ENCODE measurements around the gene IL9.

Gene IL9

GRCh38 chr5:135869935-135870334 is 25.7 kb downstream of the IL9 start:
- H3K4me3 ChIP-seq (ENCODE audit: insufficient read length, low read depth) = no peak overlapping the region
- TF ChIP-seq SUZ12 (IDR thresholded peaks at IDR 0.05; ENCODE audit: extremely low read depth, insufficient read depth, insufficient read length) = no peak
- TF ChIP-seq ZNF274 (IDR thresholded peaks at IDR 0.05; ENCODE audit: low read depth, low read length) = no peak
- no peak for TF ChIP-seq YY1 (IDR thresholded peaks at IDR 0.05; ENCODE audit: insufficient read depth, insufficient read length)
- no peak for DNase-seq (ENCODE audit: low read depth, low spot score)
- no peaks in the 10 kb centered on the region for H3K36me3 ChIP-seq (ENCODE audit: insufficient read depth, insufficient read length, low read length)
- no peaks in the 10 kb centered on the region for H3K27me3 ChIP-seq (ENCODE audit: insufficient read depth, insufficient read length)
- H3K4me1 ChIP-seq (ENCODE audit: insufficient read depth, insufficient read length) = no peaks in the 10 kb centered on the region
- no peaks in the 10 kb centered on the region for H3K9me3 ChIP-seq (ENCODE audit: insufficient read depth, low read length)
- no peak overlapping the region for H3K9ac ChIP-seq (ENCODE audit: insufficient read length, low read depth)

GRCh38 chr5:135869276-135869675 is 26.4 kb downstream of the IL9 start:
- H3K4me1 ChIP-seq (ENCODE audit: insufficient read depth, insufficient read length) = no peaks in the 10 kb centered on the region
- DNase-seq (ENCODE audit: low read depth, low spot score) = no peak
- H3K9ac ChIP-seq (ENCODE audit: insufficient read length, low read depth) = no peak overlapping the region
- TF ChIP-seq ZNF274 (IDR thresholded peaks at IDR 0.05; ENCODE audit: low read depth, low read length) = no peak
- TF ChIP-seq YY1 (IDR thresholded peaks at IDR 0.05; ENCODE audit: insufficient read depth, insufficient read length) = no peak
- TF ChIP-seq SUZ12 (IDR thresholded peaks at IDR 0.05; ENCODE audit: extremely low read depth, insufficient read depth, insufficient read length) = no peak
- H3K27me3 ChIP-seq (ENCODE audit: insufficient read depth, insufficient read length) = no peaks in the 10 kb centered on the region
- H3K4me3 ChIP-seq (ENCODE audit: insufficient read length, low read depth) = no peak overlapping the region
- no peaks in the 10 kb centered on the region for H3K9me3 ChIP-seq (ENCODE audit: insufficient read depth, low read length)
- no peaks in the 10 kb centered on the region for H3K36me3 ChIP-seq (ENCODE audit: insufficient read depth, insufficient read length, low read length)

- TF ChIP-seq SUZ12 (IDR thresholded peaks at IDR 0.05; ENCODE audit: extremely low read depth, insufficient read depth, insufficient read length) (no peak), ZNF274 (IDR thresholded peaks at IDR 0.05; ENCODE audit: low read depth, low read length) (no peak), YY1 (IDR thresholded peaks at IDR 0.05; ENCODE audit: insufficient read depth, insufficient read length) (no peak)
Measured at GRCh38 chr5:135868681-135869080, 27.0 kb downstream of the IL9 start.

GRCh38 chr5:135867599-135867998 is 28.0 kb downstream of the IL9 start:
- Histone ChIP-seq H3K4me1 (ENCODE audit: insufficient read depth, insufficient read length) (no peaks in the 10 kb centered on the region), H3K9ac (ENCODE audit: insufficient read length, low read depth) (no peak overlapping the region), H3K27me3 (ENCODE audit: insufficient read depth, insufficient read length) (no peaks in the 10 kb centered on the region), H3K9me3 (ENCODE audit: insufficient read depth, low read length) (no peaks in the 10 kb centered on the region), H3K36me3 (ENCODE audit: insufficient read depth, insufficient read length, low read length) (no peaks in the 10 kb centered on the region), H3K4me3 (ENCODE audit: insufficient read length, low read depth) (no peak overlapping the region)
- TF ChIP-seq SUZ12 (IDR thresholded peaks at IDR 0.05; ENCODE audit: extremely low read depth, insufficient read depth, insufficient read length) (no peak), YY1 (IDR thresholded peaks at IDR 0.05; ENCODE audit: insufficient read depth, insufficient read length) (no peak), ZNF274 (IDR thresholded peaks at IDR 0.05; ENCODE audit: low read depth, low read length) (no peak)
- no peak for DNase-seq (ENCODE audit: low read depth, low spot score)

More at GRCh38 chr5:135868681-135869080, 27.0 kb downstream of the IL9 start:
- no peaks in the 10 kb centered on the region for H3K36me3 ChIP-seq (ENCODE audit: insufficient read depth, insufficient read length, low read length)
- DNase-seq (ENCODE audit: low read depth, low spot score) = no peak
- H3K9me3 ChIP-seq (ENCODE audit: insufficient read depth, low read length) = no peaks in the 10 kb centered on the region
- no peak overlapping the region for H3K9ac ChIP-seq (ENCODE audit: insufficient read length, low read depth)
- H3K27me3 ChIP-seq (ENCODE audit: insufficient read depth, insufficient read length) = no peaks in the 10 kb centered on the region
- no peak overlapping the region for H3K4me3 ChIP-seq (ENCODE audit: insufficient read length, low read depth)
- no peaks in the 10 kb centered on the region for H3K4me1 ChIP-seq (ENCODE audit: insufficient read depth, insufficient read length)

- no peaks in the 10 kb centered on the region for H3K4me1 ChIP-seq (ENCODE audit: insufficient read depth, insufficient read length)
- no peaks in the 10 kb centered on the region for H3K36me3 ChIP-seq (ENCODE audit: insufficient read depth, insufficient read length, low read length)
- H3K4me3 ChIP-seq (ENCODE audit: insufficient read length, low read depth) = no peak overlapping the region
- H3K9me3 ChIP-seq (ENCODE audit: insufficient read depth, low read length) = no peaks in the 10 kb centered on the region
- no peak overlapping the region for H3K9ac ChIP-seq (ENCODE audit: insufficient read length, low read depth)
- no peaks in the 10 kb centered on the region for H3K27me3 ChIP-seq (ENCODE audit: insufficient read depth, insufficient read length)
- no peak for DNase-seq (ENCODE audit: low read depth, low spot score)
- TF ChIP-seq ZNF274 (IDR thresholded peaks at IDR 0.05; ENCODE audit: low read depth, low read length) = no peak
- TF ChIP-seq SUZ12 (IDR thresholded peaks at IDR 0.05; ENCODE audit: extremely low read depth, insufficient read depth, insufficient read length) = no peak
- no peak for TF ChIP-seq YY1 (IDR thresholded peaks at IDR 0.05; ENCODE audit: insufficient read depth, insufficient read length)
Measured at GRCh38 chr5:135866016-135866415, 29.6 kb downstream of the IL9 start.

GRCh38 chr5:135864503-135865435 is 30.9 kb downstream of the IL9 start:
- Histone ChIP-seq H3K4me3 (ENCODE audit: insufficient read length, low read depth) (no peak overlapping the region), H3K9me3 (ENCODE audit: insufficient read depth, low read length) (no peaks in the 10 kb centered on the region), H3K4me1 (ENCODE audit: insufficient read depth, insufficient read length) (no peaks in the 10 kb centered on the region), H3K9ac (ENCODE audit: insufficient read length, low read depth) (no peak overlapping the region), H3K27me3 (ENCODE audit: insufficient read depth, insufficient read length) (no peaks in the 10 kb centered on the region), H3K36me3 (ENCODE audit: insufficient read depth, insufficient read length, low read length) (no peaks in the 10 kb centered on the region)
- TF ChIP-seq YY1 (IDR thresholded peaks at IDR 0.05; ENCODE audit: insufficient read depth, insufficient read length) (no peak), ZNF274 (IDR thresholded peaks at IDR 0.05; ENCODE audit: low read depth, low read length) (no peak), SUZ12 (IDR thresholded peaks at IDR 0.05; ENCODE audit: extremely low read depth, insufficient read depth, insufficient read length) (no peak)
- no peak for DNase-seq (ENCODE audit: low read depth, low spot score)

GRCh38 chr5:135862744-135863143 is 32.9 kb downstream of the IL9 start:
- H3K4me1 ChIP-seq (ENCODE audit: insufficient read depth, insufficient read length) = no peaks in the 10 kb centered on the region
- TF ChIP-seq ZNF274 (IDR thresholded peaks at IDR 0.05; ENCODE audit: low read depth, low read length) = no peak
- H3K4me3 ChIP-seq (ENCODE audit: insufficient read length, low read depth) = no peak overlapping the region
- no peak overlapping the region for H3K9ac ChIP-seq (ENCODE audit: insufficient read length, low read depth)
- no peak for DNase-seq (ENCODE audit: low read depth, low spot score)
- H3K27me3 ChIP-seq (ENCODE audit: insufficient read depth, insufficient read length) = no peaks in the 10 kb centered on the region
- H3K36me3 ChIP-seq (ENCODE audit: insufficient read depth, insufficient read length, low read length) = no peaks in the 10 kb centered on the region
- no peaks in the 10 kb centered on the region for H3K9me3 ChIP-seq (ENCODE audit: insufficient read depth, low read length)

All from NT2/D1 (cell line).